HepG2 (cell line): Measurements from ENCODE around the gene KCNH6. TPM values are rescaled to one million over a fixed set of nuclear protein-coding genes. Genes with fewer than 3 reads are reported as not detected.
A peak's percentile ranks its signal among the peaks of the same experiment; 100 is the strongest.

Experiments
- ARID2 ChIP-seq: sonication (generic); formaldehyde crosslinking; IDR thresholded peaks from 2 replicates; pipeline ENCODE4 v1.8.1; 2022; ENCODE audit warnings: mild to moderate bottlenecking, missing genetic modification reagents, borderline replicate concordance
- ATF4 ChIP-seq, 2 experiments: fragments of 450-650 bp in 1 of 2; sonication (generic) in 1 of 2; formaldehyde crosslinking; IDR thresholded peaks; 2 replicates each; pipeline versions ENCODE4 v1.5.0 to v1.8.0; 2020 to 2022; ENCODE audit warnings: mild to moderate bottlenecking in 1 of 2, missing genetic modification reagents in 1 of 2
- BCL6 ChIP-seq: IDR thresholded peaks from 2 replicates; pipeline ENCODE4 v1.6.1; 2016; ENCODE audit warnings: missing genetic modification reagents, missing compliant biosample characterization
- CBX5 ChIP-seq: sonication (generic); formaldehyde crosslinking; IDR thresholded peaks from 2 replicates; pipeline ENCODE4 v1.4.0; 2020; ENCODE audit warnings: missing genetic modification reagents, borderline replicate concordance
- CC2D1A ChIP-seq: sonication (generic); formaldehyde crosslinking; IDR thresholded peaks from 2 replicates; pipeline ENCODE4 v1.8.1; 2023; ENCODE audit warnings: mild to moderate bottlenecking, missing genetic modification reagents
- EP300 ChIP-seq, 3 experiments: sonication (generic) in 1 of 3; formaldehyde crosslinking in 1 of 3; IDR thresholded peaks; 2 replicates each; pipeline versions ENCODE4 v1.5.1 to v1.6.1; 2011 to 2020; ENCODE audit warnings: low read depth in 2 of 3, low read length in 2 of 3, borderline replicate concordance in 1 of 3, improper control_type of control experiment in 1 of 3, mild to moderate bottlenecking in 1 of 3, missing genetic modification reagents in 1 of 3, moderate library complexity in 1 of 3
- GATA4 ChIP-seq: sonication (generic); IDR thresholded peaks from 2 replicates; pipeline ENCODE4 v1.6.1; 2016; ENCODE audit warnings: antibody characterized with exemption, low read depth, borderline replicate concordance
- GPN1 ChIP-seq: sonication (generic); formaldehyde crosslinking; IDR thresholded peaks from 2 replicates; pipeline ENCODE4 v1.5.1; 2020; ENCODE audit warnings: missing genetic modification reagents, borderline replicate concordance
- HINFP ChIP-seq: sonication (generic); formaldehyde crosslinking; IDR thresholded peaks from 2 replicates; pipeline ENCODE4 v1.4.0; 2020; ENCODE audit warnings: low read depth, mild to moderate bottlenecking, missing genetic modification reagents
- HOXD1 ChIP-seq: sonication (generic); formaldehyde crosslinking; IDR thresholded peaks from 2 replicates; pipeline ENCODE4 v1.5.0; 2020; ENCODE audit warnings: missing genetic modification reagents
- KDM2A ChIP-seq: sonication (generic); formaldehyde crosslinking; IDR thresholded peaks from 2 replicates; pipeline ENCODE4 v1.4.0; 2020; ENCODE audit warnings: low read depth, missing genetic modification reagents, borderline replicate concordance
- MTF2 ChIP-seq: sonication (generic); formaldehyde crosslinking; IDR thresholded peaks from 2 replicates; pipeline ENCODE4 v1.5.0; 2020; ENCODE audit warnings: missing genetic modification reagents, borderline replicate concordance
- NPAS2 ChIP-seq: sonication (generic); formaldehyde crosslinking; IDR thresholded peaks from 2 replicates; pipeline ENCODE4 v1.8.0; 2022; ENCODE audit warnings: mild to moderate bottlenecking, missing genetic modification reagents, borderline replicate concordance
- PHF21A ChIP-seq: sonication (generic); formaldehyde crosslinking; IDR thresholded peaks from 2 replicates; pipeline ENCODE4 v1.5.0; 2020; ENCODE audit warnings: mild to moderate bottlenecking, missing genetic modification reagents
- RARG ChIP-seq: sonication (generic); formaldehyde crosslinking; IDR thresholded peaks from 2 replicates; pipeline ENCODE4 v1.4.0; 2020; ENCODE audit warnings: low read depth, mild to moderate bottlenecking, missing genetic modification reagents
- REXO4 ChIP-seq: sonication (generic); formaldehyde crosslinking; IDR thresholded peaks from 2 replicates; pipeline ENCODE4 v1.8.0; 2022; ENCODE audit warnings: missing genetic modification reagents, mild to moderate bottlenecking, borderline replicate concordance
- SAFB2 ChIP-seq: sonication (generic); formaldehyde crosslinking; IDR thresholded peaks from 2 replicates; pipeline ENCODE4 v1.5.1; 2020; ENCODE audit warnings: missing genetic modification reagents, low read depth, mild to moderate bottlenecking, borderline replicate concordance
- SRF ChIP-seq: IDR thresholded peaks from 2 replicates; pipeline ENCODE4 v1.6.1; 2011; ENCODE audit warnings: mild to moderate bottlenecking, low read depth, low read length, moderate library complexity
- TARDBP ChIP-seq: sonication (generic); formaldehyde crosslinking; IDR thresholded peaks from 2 replicates; pipeline ENCODE4 v1.8.0; 2022; ENCODE audit warnings: mild to moderate bottlenecking, missing genetic modification reagents
- TCF7 ChIP-seq: sonication (generic); IDR thresholded peaks from 2 replicates; pipeline ENCODE4 v1.6.1; 2016; ENCODE audit warnings: antibody characterized with exemption, low read depth
- THAP11 ChIP-seq: IDR thresholded peaks from 2 replicates; pipeline ENCODE4 v1.6.1; 2016; ENCODE audit warnings: missing biosample characterization, missing genetic modification reagents
- U2AF1 ChIP-seq: fragments of 200-400 bp; formaldehyde crosslinking; optimal IDR thresholded peaks from 2 replicates; pipeline ENCODE3; 2017; ENCODE audit warnings: mild to moderate bottlenecking, low read depth, low read length
- YEATS2 ChIP-seq: sonication (generic); formaldehyde crosslinking; IDR thresholded peaks from 2 replicates; pipeline ENCODE4 v1.4.0; 2020; ENCODE audit warnings: missing genetic modification reagents, borderline replicate concordance
- ZNF224 ChIP-seq: sonication (generic); formaldehyde crosslinking; IDR thresholded peaks from 2 replicates; pipeline ENCODE4 v1.5.0; 2020; ENCODE audit warnings: mild to moderate bottlenecking, missing genetic modification reagents
- ZNF460 ChIP-seq: sonication (generic); formaldehyde crosslinking; IDR thresholded peaks from 2 replicates; pipeline ENCODE4 v1.5.1; 2020; ENCODE audit warnings: missing genetic modification reagents, mild to moderate bottlenecking, borderline replicate concordance
- ZNF644 ChIP-seq: IDR thresholded peaks from 2 replicates; pipeline ENCODE4 v1.6.1; 2016; ENCODE audit warnings: low read depth
- ZSCAN12 ChIP-seq: sonication (generic); formaldehyde crosslinking; IDR thresholded peaks from 2 replicates; pipeline ENCODE4 v1.9.0; 2021; ENCODE audit warnings: mild to moderate bottlenecking, missing genetic modification reagents
- ZSCAN25 ChIP-seq: sonication (generic); formaldehyde crosslinking; IDR thresholded peaks from 2 replicates; pipeline ENCODE4 v1.8.0; 2022; ENCODE audit warnings: mild to moderate bottlenecking, missing genetic modification reagents
- polyA plus RNA-seq, 8 experiments: library from polyadenylated mRNA; depleted of rRNA in 3 of 8; stranded (reverse) in 7 of 8; unstranded in 1 of 8; fragments of >200 nt; fragmentation: Illumina TruSeq in 4 of 8; extraction: Trizol in 4 of 8; gene quantifications; 2 replicates each; pipeline versions ENCODE4 v1.2.1 to v1.2.3, GENCODE V29; 2011 to 2016; ENCODE audit warnings: low read depth in 4 of 8, missing spikeins in 1 of 8, mixed read lengths in 1 of 8; ENCODE audit not compliant: insufficient read depth in 1 of 8
- total RNA-seq, 5 experiments: library from RNA; depleted of rRNA; stranded (reverse); fragments of >200 nt; fragmentation: Illumina TruSeq; extraction: Trizol; gene quantifications; 2 replicates each; pipeline ENCODE4 v1.2.3, GENCODE V29; 2016; ENCODE audit warnings: low read depth in 1 of 5

The KCNH6 gene
- total and polyA plus RNA-seq, 2 of the 13 experiments (the other 11 are each of a cell fraction or from before 2014, with no cell fraction given), result 0.05 to 0.18 TPM

GRCh38 chr17:63531022-63531965, 8.1 kb downstream of the KCNH6 start (continued):
- TF ChIP-seq GPN1 (CRISPR knock-in tag), result no peak
- no peak for TF ChIP-seq ARID2 (CRISPR knock-in tag)
- TF ChIP-seq ZSCAN12, result no peak
- 0 out of 2 replicates have a peak, but pooled peaks have one; percentile 40 for TF ChIP-seq RARG (CRISPR knock-in tag)
- peak; percentile 54 to 93; a peak in 3 of 4 replicates for TF ChIP-seq EP300 (IDR thresholded peaks at IDR 0.05; ENCODE audit: low read depth in 2 of 2, low read length in 2 of 2)
- TF ChIP-seq EP300 (CRISPR knock-in tag; IDR thresholded peaks at IDR 0.05; ENCODE audit: borderline replicate concordance), result peak; percentile 77
- TF ChIP-seq HINFP, result peak; percentile 81
- TF ChIP-seq YEATS2, result no peak; the same call in 1 of the 2 replicates
- TF ChIP-seq TARDBP, result peak; percentile 95
- TF ChIP-seq CC2D1A (CRISPR knock-in tag), result no peak
- no peak for TF ChIP-seq ATF4 (CRISPR knock-in tag; IDR thresholded peaks at IDR 0.05)
- no peak for TF ChIP-seq MTF2 (CRISPR knock-in tag)
- TF ChIP-seq ZNF224, result no peak
- no peak for TF ChIP-seq REXO4
- peak; percentile 81 for TF ChIP-seq ZNF644
- TF ChIP-seq GATA4, result peak; percentile 48; the same call in 1 of the 2 replicates
- TF ChIP-seq CBX5 (CRISPR knock-in tag), result peak; percentile 70; the same call in 1 of the 2 replicates
- 0 out of 2 replicates have a peak, but pooled peaks have one; percentile 16 for TF ChIP-seq KDM2A (CRISPR knock-in tag)
- TF ChIP-seq THAP11 (CRISPR knock-in tag), result peak; percentile 66
- TF ChIP-seq ZSCAN25, result peak; percentile 85; the same call in 1 of the 2 replicates
- peak; percentile 85 for TF ChIP-seq BCL6 (CRISPR knock-in tag)
- peak; percentile 56 for TF ChIP-seq U2AF1
- TF ChIP-seq SAFB2 (CRISPR knock-in tag), result peak; percentile 78; the same call in 1 of the 2 replicates
- peak; percentile 66; the same call in 1 of the 2 replicates for TF ChIP-seq SRF
- peak; percentile 89 for TF ChIP-seq TCF7
- TF ChIP-seq NPAS2 (CRISPR knock-in tag), result no peak
- TF ChIP-seq ZNF460, result peak; percentile 69; the same call in 1 of the 2 replicates
- TF ChIP-seq HOXD1 (CRISPR knock-in tag), result 0 out of 2 replicates have a peak, but pooled peaks have one; percentile 18
- TF ChIP-seq PHF21A (CRISPR knock-in tag), result peak; percentile 99
